K562 (cell line): ENCODE measurements around the gene RAD1. TPM values are rescaled to one million over a fixed set of nuclear protein-coding genes. Genes with fewer than 3 reads are reported as not detected.
A peak's percentile ranks its signal among the peaks of the same experiment; 100 is the strongest.

ENCODE experiments used
- CHD7 ChIP-seq: fragments of 200-600 bp; sonication (generic); IDR thresholded peaks from one replicate; pipeline ENCODE4 v1.6.1; 2012; ENCODE audit warnings: mild to moderate bottlenecking, low read depth, low read length, inconsistent platforms
- E2F8 ChIP-seq: fragments of 450-650 bp; IDR thresholded peaks from 2 replicates; pipeline ENCODE4 v1.7.1; 2018; ENCODE audit warnings: mild to moderate bottlenecking, low read depth; ENCODE audit not compliant: partially characterized antibody
- FOXA3 ChIP-seq, 2 experiments: fragments of 450-650 bp in 1 of 2; sonication (generic) in 1 of 2; formaldehyde crosslinking; IDR thresholded peaks in 1 of 2; conservative IDR thresholded peaks in 1 of 2; 2 replicates each; pipeline versions ENCODE4 v1.4.0 to v1.8.0; 2020 to 2022; ENCODE audit warnings: mild to moderate bottlenecking in 2 of 2, missing genetic modification reagents in 1 of 2
- FOXK2 ChIP-seq, 2 experiments: fragments of 450-650 bp; IDR thresholded peaks in 1 of 2; conservative IDR thresholded peaks in 1 of 2; 2 replicates each; pipeline ENCODE4 v1.6.1; 2016; ENCODE audit warnings: low read depth in 2 of 2, mild to moderate bottlenecking in 1 of 2
- THRAP3 ChIP-seq: fragments of 450-650 bp; IDR thresholded peaks from 2 replicates; pipeline ENCODE4 v1.6.1; 2016; ENCODE audit warnings: mild to moderate bottlenecking, inconsistent platforms, borderline replicate concordance
- ZBTB12 ChIP-seq: fragments of 250-450 bp; sonication (Bioruptor Pico); IDR thresholded peaks from 2 replicates; pipeline ENCODE4 v1.4.0; 2020
- ZC3H8 ChIP-seq: fragments of 450-650 bp; IDR thresholded peaks from 2 replicates; pipeline ENCODE4 v1.6.1; 2017
- ZFPM2 ChIP-seq: fragments of 250-450 bp; sonication (Bioruptor Pico); IDR thresholded peaks from 2 replicates; pipeline ENCODE4 v1.5.1; 2022; ENCODE audit warnings: mild to moderate bottlenecking
- ZNF696 ChIP-seq: fragments of 250-450 bp; sonication (Bioruptor Pico); conservative IDR thresholded peaks from 2 replicates; pipeline ENCODE4 v1.4.0; 2020; ENCODE audit warnings: mild to moderate bottlenecking, moderate library complexity
- ZSCAN32 ChIP-seq: fragments of 450-650 bp; formaldehyde crosslinking; IDR thresholded peaks from 2 replicates; pipeline ENCODE4 v1.4.0; 2020; ENCODE audit warnings: mild to moderate bottlenecking, moderate library complexity
- polyA plus RNA-seq, 8 experiments: library from polyadenylated mRNA; depleted of rRNA in 4 of 8; stranded (reverse) in 5 of 8; unstranded in 3 of 8; fragments of >200 nt; fragmentation: Nextera tagmentation in 2 of 8; fragmentation: Illumina TruSeq in 1 of 8; extraction: Ambion mirVana in 2 of 8; extraction: Trizol in 1 of 8; gene quantifications; 2 replicates each; pipeline versions ENCODE4 v1.2.1 to v1.2.3, GENCODE V29; 2011 to 2014; ENCODE audit warnings: inconsistent platforms in 1 of 8, missing spikeins in 1 of 8
- total RNA-seq, 7 experiments: library from RNA; depleted of rRNA in 6 of 7; stranded (reverse); fragments of >200 nt in 6 of 7; fragmentation: Illumina TruSeq in 2 of 7; extraction: Trizol in 2 of 7; gene quantifications; 2 replicates each; pipeline versions ENCODE4 v1.2.1 to v1.2.3, GENCODE V29; 2011 to 2021; ENCODE audit warnings: low replicate concordance in 1 of 7

RAD1 gene
- total and polyA plus RNA-seq, 9 of the 15 experiments (the other 6 are each of a cell fraction or from before 2014, with no cell fraction given): 44.5 to 148 (median 60.8) TPM

GRCh38 chr5:34915139-34915855, at the start of gene RAD1, which contains the start of gene BRIX1 (continued):
- TF ChIP-seq FOXK2 (conservative IDR thresholded peaks at IDR 0.05 in 1 of 2, IDR thresholded peaks at IDR 0.05 in 1 of 2; ENCODE audit: low read depth in 2 of 2): peak; percentile 66 to 74; a peak in 3 of 4 replicates
- TF ChIP-seq FOXA3 (CRISPR knock-in tag; conservative IDR thresholded peaks at IDR 0.05 in 1 of 2, IDR thresholded peaks at IDR 0.05 in 1 of 2): peak in 1 of 2 experiments; percentile 13; a peak in 1 of 4 replicates
- no peak for TF ChIP-seq ZBTB12
- no peak for TF ChIP-seq ZNF696 (CRISPR knock-in tag)
- TF ChIP-seq ZC3H8: no peak
- no peak for TF ChIP-seq ZSCAN32 (CRISPR knock-in tag)
- no peak for TF ChIP-seq CHD7
- TF ChIP-seq THRAP3: no peak
- TF ChIP-seq ZFPM2: no peak
- peak; percentile 96 for TF ChIP-seq E2F8
